Fibroblast of peridontal ligament (primary cell): Measurements from ENCODE around the gene MDGA2.

ENCODE experiments used
- DNase-seq: peaks from one replicate; pipeline ENCODE4 v3.0.0-alpha.2; 2010; ENCODE audit errors: extremely low read depth

Gene MDGA2

GRCh38 chr14:47120645-47121044, 554.8 kb downstream of the MDGA2 start:
- no peak for DNase-seq

GRCh38 chr14:47103771-47104170, 571.6 kb downstream of the MDGA2 start:
- no peak for DNase-seq

- DNase-seq: no peak
Measured at GRCh38 chr14:47102472-47102871, 572.9 kb downstream of the MDGA2 start.

- DNase-seq: no peak
Measured at GRCh38 chr14:47085678-47086077, 589.7 kb downstream of the MDGA2 start.

- no peak for DNase-seq
Measured at GRCh38 chr14:47065326-47065725, 610.1 kb downstream of the MDGA2 start.

- no peak for DNase-seq
Measured at GRCh38 chr14:47060050-47060449, 615.4 kb downstream of the MDGA2 start.

- DNase-seq: no peak
Measured at GRCh38 chr14:47057364-47057763, 618.0 kb downstream of the MDGA2 start.

- DNase-seq: no peak
Measured at GRCh38 chr14:47044841-47045240, 630.6 kb downstream of the MDGA2 start.

- DNase-seq: no peak
Measured at GRCh38 chr14:47040550-47040949, 634.9 kb downstream of the MDGA2 start.

- no peak for DNase-seq
Measured at GRCh38 chr14:47039336-47039735, 636.1 kb downstream of the MDGA2 start.

GRCh38 chr14:47022721-47023120, 652.7 kb downstream of the MDGA2 start:
- DNase-seq: no peak

- no peak for DNase-seq
Measured at GRCh38 chr14:47020500-47020899, 654.9 kb downstream of the MDGA2 start.

- DNase-seq: no peak
Measured at GRCh38 chr14:47012533-47013280, 662.7 kb downstream of the MDGA2 start.

GRCh38 chr14:47009615-47010014, 665.8 kb downstream of the MDGA2 start:
- no peak for DNase-seq

- no peak for DNase-seq
Measured at GRCh38 chr14:47008732-47009131, 666.7 kb downstream of the MDGA2 start.

GRCh38 chr14:46999661-47000060, 675.7 kb downstream of the MDGA2 start:
- DNase-seq: no peak

GRCh38 chr14:46989566-46989965, 685.8 kb downstream of the MDGA2 start:
- no peak for DNase-seq

GRCh38 chr14:46988312-46988711, 687.1 kb downstream of the MDGA2 start:
- DNase-seq: no peak

- DNase-seq: no peak
Measured at GRCh38 chr14:46985529-46986380, 689.6 kb downstream of the MDGA2 start.

- no peak for DNase-seq
Measured at GRCh38 chr14:46973295-46973694, 702.1 kb downstream of the MDGA2 start.

- no peak for DNase-seq
Measured at GRCh38 chr14:46964378-46964777, 711.0 kb downstream of the MDGA2 start.

- no peak for DNase-seq
Measured at GRCh38 chr14:46951103-46951502, 724.3 kb downstream of the MDGA2 start.

- DNase-seq: no peak
Measured at GRCh38 chr14:46940611-46941010, 734.8 kb downstream of the MDGA2 start.
